A549 (cell line): Measurements from ENCODE around the gene PRKAR1B.

Experiments used
- CBX2 ChIP-seq: fragments of 200-600 bp; sonication (generic); IDR thresholded peaks from 2 replicates; pipeline ENCODE4 v1.6.1; 2016; ENCODE audit warnings: low read depth, mild to moderate bottlenecking, borderline replicate concordance
- CTCF ChIP-seq: fragments of >200 bp; sonication (Bioruptor Twin); formaldehyde crosslinking; IDR thresholded peaks from 3 replicates; pipeline ENCODE4 v1.5.1; 2016
- POLR2A ChIP-seq: IDR thresholded peaks from 2 replicates; pipeline ENCODE4 v1.6.1; 2012; ENCODE audit warnings: mild to moderate bottlenecking, low read length
- RCOR1 ChIP-seq: fragments of 150-350 bp; IDR thresholded peaks from 2 replicates; pipeline ENCODE4 v1.6.1; 2014; ENCODE audit warnings: antibody characterized with exemption, low read length, low read depth
- RFX5 ChIP-seq: fragments of 450-650 bp; IDR thresholded peaks from 2 replicates; pipeline ENCODE4 v1.7.1; 2014; ENCODE audit warnings: antibody characterized with exemption, mild to moderate bottlenecking, moderate library complexity
- TF ChIP-seq, protein P1 (sequence below): fragments of 150-350 bp; IDR thresholded peaks from 2 replicates; pipeline ENCODE4 v1.6.1; 2014; ENCODE audit warnings: low read depth, mild to moderate bottlenecking, low read length

GRCh38 chr7:537911-538634 lies 189.0 kb downstream of the PRKAR1B start:
- TF ChIP-seq CTCF (peak; percentile 19; the same call in 1 of the 3 replicates), CBX2 (no peak), RCOR1 (no peak), RFX5 (no peak), POLR2A (no peak)
- TF ChIP-seq, protein P1, sequence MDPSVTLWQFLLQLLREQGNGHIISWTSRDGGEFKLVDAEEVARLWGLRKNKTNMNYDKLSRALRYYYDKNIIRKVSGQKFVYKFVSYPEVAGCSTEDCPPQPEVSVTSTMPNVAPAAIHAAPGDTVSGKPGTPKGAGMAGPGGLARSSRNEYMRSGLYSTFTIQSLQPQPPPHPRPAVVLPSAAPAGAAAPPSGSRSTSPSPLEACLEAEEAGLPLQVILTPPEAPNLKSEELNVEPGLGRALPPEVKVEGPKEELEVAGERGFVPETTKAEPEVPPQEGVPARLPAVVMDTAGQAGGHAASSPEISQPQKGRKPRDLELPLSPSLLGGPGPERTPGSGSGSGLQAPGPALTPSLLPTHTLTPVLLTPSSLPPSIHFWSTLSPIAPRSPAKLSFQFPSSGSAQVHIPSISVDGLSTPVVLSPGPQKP, result no peak
